Fibroblast of peridontal ligament (primary cell): ENCODE data around the gene COL25A1.
"Not testable (repeated sequence)": the region's sequence is repeated elsewhere in the genome, so short reads cannot be mapped to it uniquely, and the experiment has no call there.

Source experiments
- DNase-seq: peaks from one replicate; pipeline ENCODE4 v3.0.0-alpha.2; 2010; ENCODE audit errors: extremely low read depth

The COL25A1 gene

GRCh38 chr4:108916638-108917037, 385.8 kb downstream of the COL25A1 start:
- no peak for DNase-seq

GRCh38 chr4:108906866-108907367, 395.5 kb downstream of the COL25A1 start:
- no peak for DNase-seq

GRCh38 chr4:108906006-108906405, 396.5 kb downstream of the COL25A1 start:
- DNase-seq, result no peak

GRCh38 chr4:108903464-108904221, 398.8 kb downstream of the COL25A1 start:
- no peak for DNase-seq

- no peak for DNase-seq
Measured at GRCh38 chr4:108902769-108903168, 399.7 kb downstream of the COL25A1 start.

- no peak for DNase-seq
Measured at GRCh38 chr4:108901291-108901690, 401.2 kb downstream of the COL25A1 start.

GRCh38 chr4:108900018-108900580, 402.4 kb downstream of the COL25A1 start:
- DNase-seq, result no peak

GRCh38 chr4:108893468-108893867, 409.0 kb downstream of the COL25A1 start:
- no peak for DNase-seq

GRCh38 chr4:108891896-108892590, 410.4 kb downstream of the COL25A1 start:
- no peak for DNase-seq

- no peak for DNase-seq
Measured at GRCh38 chr4:108890484-108890881, 412.0 kb downstream of the COL25A1 start.

GRCh38 chr4:108889696-108890483, 412.6 kb downstream of the COL25A1 start:
- DNase-seq, result no peak

- no peak for DNase-seq
Measured at GRCh38 chr4:108888769-108889168, 413.7 kb downstream of the COL25A1 start.

- no peak for DNase-seq
Measured at GRCh38 chr4:108887034-108887433, 415.4 kb downstream of the COL25A1 start.

GRCh38 chr4:108885211-108885610, 417.2 kb downstream of the COL25A1 start:
- peak; percentile 40 for DNase-seq

- no peak for DNase-seq
Measured at GRCh38 chr4:108884596-108884995, 417.9 kb downstream of the COL25A1 start.

GRCh38 chr4:108881986-108882385, 420.5 kb downstream of the COL25A1 start:
- DNase-seq, result no peak

GRCh38 chr4:108881190-108881589, 421.3 kb downstream of the COL25A1 start:
- peak; percentile 43 for DNase-seq

- DNase-seq, result no peak
Measured at GRCh38 chr4:108878806-108879205, 423.7 kb downstream of the COL25A1 start.

- no peak for DNase-seq
Measured at GRCh38 chr4:108877821-108878220, 424.6 kb downstream of the COL25A1 start.

- no peak for DNase-seq
Measured at GRCh38 chr4:108874806-108875205, 427.7 kb downstream of the COL25A1 start.

GRCh38 chr4:108869970-108870369, 432.5 kb downstream of the COL25A1 start:
- not testable (repeated sequence) for DNase-seq
